GM12878 (cell line): Measurements from ENCODE around the gene IL4.

Experiments
- CHD2 ChIP-seq: IDR thresholded peaks from 2 replicates; pipeline ENCODE4 v1.6.1; 2011; ENCODE audit warnings: low read depth, low read length, improper control_type of control experiment, borderline replicate concordance
- CTCF ChIP-seq, 3 experiments: IDR thresholded peaks in 2 of 3; conservative IDR thresholded peaks in 1 of 3; 2 replicates each; pipeline ENCODE4 v1.5.1; 2011; ENCODE audit warnings: low read depth in 3 of 3, low read length in 3 of 3, mild to moderate bottlenecking in 3 of 3, control low read depth in 2 of 3, moderate library complexity in 2 of 3, inconsistent platforms in 1 of 3, mixed read lengths in 1 of 3; ENCODE audit not compliant: control insufficient read depth in 2 of 3, insufficient read depth in 1 of 3; ENCODE audit errors: extremely low read depth in 1 of 3
- EGR1 ChIP-seq, 2 experiments: IDR thresholded peaks; 1 replicate in 1 of 2; 2 replicates in 1 of 2; pipeline ENCODE4 v1.6.1; 2011 to 2012; ENCODE audit warnings: low read depth in 2 of 2, low read length in 2 of 2, borderline replicate concordance in 1 of 2, mild to moderate bottlenecking in 1 of 2, moderate library complexity in 1 of 2
- FOS ChIP-seq: IDR thresholded peaks from 3 replicates; pipeline ENCODE4 v1.6.1; 2011; ENCODE audit warnings: borderline replicate concordance; ENCODE audit not compliant: insufficient read length; ENCODE audit errors: extremely low read depth
- LARP7 ChIP-seq: fragments of 450-650 bp; IDR thresholded peaks from 2 replicates; pipeline ENCODE4 v1.6.1; 2017; ENCODE audit warnings: mild to moderate bottlenecking
- MAX ChIP-seq: IDR thresholded peaks from 2 replicates; pipeline ENCODE4 v1.6.1; 2012; ENCODE audit warnings: low read depth, low read length, improper control_type of control experiment
- POLR2A ChIP-seq: IDR thresholded peaks from 2 replicates; pipeline ENCODE4 v1.6.1; 2011; ENCODE audit warnings: low read depth, mild to moderate bottlenecking, low read length
- POLR2AphosphoS2 ChIP-seq: IDR thresholded peaks from 2 replicates; pipeline ENCODE4 v1.6.1; 2011; ENCODE audit warnings: low read depth, mild to moderate bottlenecking, low read length, improper control_type of control experiment, moderate library complexity
- ZSCAN29 ChIP-seq: fragments of 450-650 bp; IDR thresholded peaks from 2 replicates; pipeline ENCODE4 v1.6.1; 2017; ENCODE audit warnings: mild to moderate bottlenecking, moderate library complexity
- TF ChIP-seq, protein P1 (sequence below): IDR thresholded peaks from 2 replicates; pipeline ENCODE4 v1.6.1; 2011; ENCODE audit warnings: mild to moderate bottlenecking, low read depth, low read length, moderate library complexity; ENCODE audit not compliant: insufficient replicate concordance
- TF ChIP-seq, protein P2 (sequence below): fragments of 450-650 bp; formaldehyde crosslinking; IDR thresholded peaks from 2 replicates; pipeline ENCODE4 v1.4.0; 2020; ENCODE audit warnings: mild to moderate bottlenecking, moderate library complexity

- TF ChIP-seq POLR2A: no peak
- TF ChIP-seq CHD2: no peak
- TF ChIP-seq ZSCAN29: no peak
- no peak for TF ChIP-seq FOS
- TF ChIP-seq, protein P1, sequence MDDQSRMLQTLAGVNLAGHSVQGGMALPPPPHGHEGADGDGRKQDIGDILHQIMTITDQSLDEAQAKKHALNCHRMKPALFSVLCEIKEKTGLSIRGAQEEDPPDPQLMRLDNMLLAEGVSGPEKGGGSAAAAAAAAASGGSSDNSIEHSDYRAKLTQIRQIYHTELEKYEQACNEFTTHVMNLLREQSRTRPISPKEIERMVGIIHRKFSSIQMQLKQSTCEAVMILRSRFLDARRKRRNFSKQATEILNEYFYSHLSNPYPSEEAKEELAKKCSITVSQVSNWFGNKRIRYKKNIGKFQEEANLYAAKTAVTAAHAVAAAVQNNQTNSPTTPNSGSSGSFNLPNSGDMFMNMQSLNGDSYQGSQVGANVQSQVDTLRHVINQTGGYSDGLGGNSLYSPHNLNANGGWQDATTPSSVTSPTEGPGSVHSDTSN: no peak
- no peak for TF ChIP-seq EGR1 (IDR thresholded peaks at IDR 0.05; ENCODE audit: borderline replicate concordance in 1 of 2, low read depth in 2 of 2, low read length in 2 of 2)
- TF ChIP-seq CTCF (IDR thresholded peaks at IDR 0.05 in 2 of 3, conservative IDR thresholded peaks at IDR 0.05 in 1 of 3; ENCODE audit: control insufficient read depth in 2 of 3, extremely low read depth in 1 of 3, insufficient read depth in 1 of 3, low read depth in 3 of 3, low read length in 3 of 3): no peak
- no peak for TF ChIP-seq LARP7
- no peak for TF ChIP-seq MAX
- TF ChIP-seq, protein P2, sequence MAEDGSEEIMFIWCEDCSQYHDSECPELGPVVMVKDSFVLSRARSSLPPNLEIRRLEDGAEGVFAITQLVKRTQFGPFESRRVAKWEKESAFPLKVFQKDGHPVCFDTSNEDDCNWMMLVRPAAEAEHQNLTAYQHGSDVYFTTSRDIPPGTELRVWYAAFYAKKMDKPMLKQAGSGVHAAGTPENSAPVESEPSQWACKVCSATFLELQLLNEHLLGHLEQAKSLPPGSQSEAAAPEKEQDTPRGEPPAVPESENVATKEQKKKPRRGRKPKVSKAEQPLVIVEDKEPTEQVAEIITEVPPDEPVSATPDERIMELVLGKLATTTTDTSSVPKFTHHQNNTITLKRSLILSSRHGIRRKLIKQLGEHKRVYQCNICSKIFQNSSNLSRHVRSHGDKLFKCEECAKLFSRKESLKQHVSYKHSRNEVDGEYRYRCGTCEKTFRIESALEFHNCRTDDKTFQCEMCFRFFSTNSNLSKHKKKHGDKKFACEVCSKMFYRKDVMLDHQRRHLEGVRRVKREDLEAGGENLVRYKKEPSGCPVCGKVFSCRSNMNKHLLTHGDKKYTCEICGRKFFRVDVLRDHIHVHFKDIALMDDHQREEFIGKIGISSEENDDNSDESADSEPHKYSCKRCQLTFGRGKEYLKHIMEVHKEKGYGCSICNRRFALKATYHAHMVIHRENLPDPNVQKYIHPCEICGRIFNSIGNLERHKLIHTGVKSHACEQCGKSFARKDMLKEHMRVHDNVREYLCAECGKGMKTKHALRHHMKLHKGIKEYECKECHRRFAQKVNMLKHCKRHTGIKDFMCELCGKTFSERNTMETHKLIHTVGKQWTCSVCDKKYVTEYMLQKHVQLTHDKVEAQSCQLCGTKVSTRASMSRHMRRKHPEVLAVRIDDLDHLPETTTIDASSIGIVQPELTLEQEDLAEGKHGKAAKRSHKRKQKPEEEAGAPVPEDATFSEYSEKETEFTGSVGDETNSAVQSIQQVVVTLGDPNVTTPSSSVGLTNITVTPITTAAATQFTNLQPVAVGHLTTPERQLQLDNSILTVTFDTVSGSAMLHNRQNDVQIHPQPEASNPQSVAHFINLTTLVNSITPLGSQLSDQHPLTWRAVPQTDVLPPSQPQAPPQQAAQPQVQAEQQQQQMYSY (CRISPR knock-in tag): no peak
- no peak for TF ChIP-seq POLR2AphosphoS2
These were observed 4.9 kb downstream of the IL4 start for GRCh38 chr5:132678735-132679134.
